GM12878 (cell line): ENCODE results near the gene NAPEPLD. TPM values are rescaled to one million over a fixed set of nuclear protein-coding genes. Genes with fewer than 3 reads are reported as not detected.
A peak's percentile ranks its signal among the peaks of the same experiment; 100 is the strongest.

Experiments
- ASH2L ChIP-seq: fragments of 300-600, 200-600 bp; sonication (generic); IDR thresholded peaks from 2 replicates; pipeline ENCODE4 v1.6.1; 2017; ENCODE audit warnings: low read depth, mild to moderate bottlenecking, borderline replicate concordance
- BCLAF1 ChIP-seq: fragments of 450-650 bp; IDR thresholded peaks from 2 replicates; pipeline ENCODE4 v1.6.1; 2017; ENCODE audit warnings: antibody characterized with exemption, mild to moderate bottlenecking, moderate library complexity
- CHD2 ChIP-seq: IDR thresholded peaks from 2 replicates; pipeline ENCODE4 v1.6.1; 2011; ENCODE audit warnings: low read depth, low read length, improper control_type of control experiment, borderline replicate concordance
- GATAD2B ChIP-seq: fragments of 450-650 bp; conservative IDR thresholded peaks from 2 replicates; pipeline ENCODE4 v1.6.1; 2017; ENCODE audit warnings: low read depth, mild to moderate bottlenecking, moderate library complexity
- HDAC6 ChIP-seq: fragments of 200-600 bp; sonication (generic); IDR thresholded peaks from one replicate; pipeline ENCODE4 v1.8.0; 2017; ENCODE audit warnings: antibody characterized with exemption; ENCODE audit not compliant: unreplicated experiment
- PAX5 ChIP-seq: IDR thresholded peaks from 2 replicates; pipeline ENCODE4 v1.6.1; 2011; ENCODE audit warnings: low read depth, low read length, borderline replicate concordance
- PAX8 ChIP-seq: fragments of 450-650 bp; IDR thresholded peaks from 2 replicates; pipeline ENCODE4 v1.6.1; 2017; ENCODE audit warnings: mild to moderate bottlenecking, moderate library complexity
- POU2F2 ChIP-seq: IDR thresholded peaks from 3 replicates; pipeline ENCODE4 v1.6.1; 2011; ENCODE audit warnings: low read depth, mild to moderate bottlenecking, low read length, borderline replicate concordance
- SMAD1 ChIP-seq: fragments of 450-650 bp; IDR thresholded peaks from 2 replicates; pipeline ENCODE4 v1.6.1; 2018; ENCODE audit warnings: mild to moderate bottlenecking, low read depth; ENCODE audit not compliant: partially characterized antibody
- SMAD5 ChIP-seq: IDR thresholded peaks from 2 replicates; pipeline ENCODE4 v1.6.1; 2016; ENCODE audit warnings: antibody characterized with exemption, low read depth
- SP1 ChIP-seq: IDR thresholded peaks from one replicate; pipeline ENCODE4 v1.6.1; 2011; ENCODE audit warnings: low read depth, low read length
- SREBF1 ChIP-seq: IDR thresholded peaks from 2 replicates; pipeline ENCODE4 v1.6.1; 2012; ENCODE audit warnings: mild to moderate bottlenecking, low read length
- STAT3 ChIP-seq: IDR thresholded peaks from 2 replicates; pipeline ENCODE4 v1.6.1; 2011; ENCODE audit warnings: low read depth, low read length, improper control_type of control experiment
- TCF12 ChIP-seq: IDR thresholded peaks from 2 replicates; pipeline ENCODE4 v1.6.1; 2011; ENCODE audit warnings: low read depth, mild to moderate bottlenecking, low read length
- polyA plus RNA-seq, 11 experiments: library from polyadenylated mRNA; depleted of rRNA in 4 of 11; unstranded in 6 of 11; stranded (reverse) in 5 of 11; fragments of >200 nt; fragmentation: Nextera tagmentation in 4 of 11; fragmentation: Illumina TruSeq in 1 of 11; extraction: Ambion mirVana in 4 of 11; extraction: Trizol in 1 of 11; gene quantifications; 1 replicate in 1 of 11; 2 replicates in 10 of 11; pipeline versions ENCODE4 v1.2.1 to v1.2.3, GENCODE V29; 2011 to 2016; ENCODE audit warnings: inconsistent platforms in 2 of 11, missing spikeins in 2 of 11, low read depth in 1 of 11
- total RNA-seq, 4 experiments: library from RNA; depleted of rRNA in 3 of 4; stranded (reverse); fragments of >200 nt in 3 of 4; fragmentation: Illumina TruSeq in 1 of 4; extraction: Trizol in 1 of 4; gene quantifications; 2 replicates each; pipeline versions ENCODE4 v1.2.1 to v1.2.3, GENCODE V29; 2013 to 2021
- TF ChIP-seq, protein P1 (sequence below): fragments of 450-650 bp; IDR thresholded peaks from 2 replicates; pipeline ENCODE4 v1.6.1; 2016; ENCODE audit warnings: mild to moderate bottlenecking, moderate library complexity, borderline replicate concordance
- TF ChIP-seq, protein P2 (sequence below): fragments of 450-650 bp; conservative IDR thresholded peaks from 2 replicates; pipeline ENCODE4 v1.6.1; 2017; ENCODE audit warnings: mild to moderate bottlenecking, moderate library complexity
- TF ChIP-seq, protein P3 (sequence below): fragments of 450-650 bp; IDR thresholded peaks from 2 replicates; pipeline ENCODE4 v1.6.1; 2017; ENCODE audit warnings: mild to moderate bottlenecking, low read depth, inconsistent platforms; ENCODE audit not compliant: poor library complexity, severe bottlenecking

The NAPEPLD gene
- total and polyA plus RNA-seq, 10 of the 15 experiments (the other 5 are each of a cell fraction or from before 2014, with no cell fraction given), result 6.0 to 16.2 (median 8.6) TPM

- TF ChIP-seq GATAD2B (no peak), HDAC6 (no peak), SMAD5 (no peak), SP1 (no peak), PAX8 (no peak), SREBF1 (no peak), ASH2L (no peak), STAT3 (no peak), TCF12 (no peak), PAX5 (no peak), POU2F2 (no peak; the same call in 2 of the 3 replicates), SMAD1 (peak; percentile 56), BCLAF1 (no peak), CHD2 (no peak)
- TF ChIP-seq, protein P1, sequence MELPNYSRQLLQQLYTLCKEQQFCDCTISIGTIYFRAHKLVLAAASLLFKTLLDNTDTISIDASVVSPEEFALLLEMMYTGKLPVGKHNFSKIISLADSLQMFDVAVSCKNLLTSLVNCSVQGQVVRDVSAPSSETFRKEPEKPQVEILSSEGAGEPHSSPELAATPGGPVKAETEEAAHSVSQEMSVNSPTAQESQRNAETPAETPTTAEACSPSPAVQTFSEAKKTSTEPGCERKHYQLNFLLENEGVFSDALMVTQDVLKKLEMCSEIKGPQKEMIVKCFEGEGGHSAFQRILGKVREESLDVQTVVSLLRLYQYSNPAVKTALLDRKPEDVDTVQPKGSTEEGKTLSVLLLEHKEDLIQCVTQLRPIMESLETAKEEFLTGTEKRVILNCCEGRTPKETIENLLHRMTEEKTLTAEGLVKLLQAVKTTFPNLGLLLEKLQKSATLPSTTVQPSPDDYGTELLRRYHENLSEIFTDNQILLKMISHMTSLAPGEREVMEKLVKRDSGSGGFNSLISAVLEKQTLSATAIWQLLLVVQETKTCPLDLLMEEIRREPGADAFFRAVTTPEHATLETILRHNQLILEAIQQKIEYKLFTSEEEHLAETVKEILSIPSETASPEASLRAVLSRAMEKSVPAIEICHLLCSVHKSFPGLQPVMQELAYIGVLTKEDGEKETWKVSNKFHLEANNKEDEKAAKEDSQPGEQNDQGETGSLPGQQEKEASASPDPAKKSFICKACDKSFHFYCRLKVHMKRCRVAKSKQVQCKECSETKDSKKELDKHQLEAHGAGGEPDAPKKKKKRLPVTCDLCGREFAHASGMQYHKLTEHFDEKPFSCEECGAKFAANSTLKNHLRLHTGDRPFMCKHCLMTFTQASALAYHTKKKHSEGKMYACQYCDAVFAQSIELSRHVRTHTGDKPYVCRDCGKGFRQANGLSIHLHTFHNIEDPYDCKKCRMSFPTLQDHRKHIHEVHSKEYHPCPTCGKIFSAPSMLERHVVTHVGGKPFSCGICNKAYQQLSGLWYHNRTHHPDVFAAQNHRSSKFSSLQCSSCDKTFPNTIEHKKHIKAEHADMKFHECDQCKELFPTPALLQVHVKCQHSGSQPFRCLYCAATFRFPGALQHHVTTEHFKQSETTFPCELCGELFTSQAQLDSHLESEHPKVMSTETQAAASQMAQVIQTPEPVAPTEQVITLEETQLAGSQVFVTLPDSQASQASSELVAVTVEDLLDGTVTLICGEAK, result no peak; the same call in 1 of the 2 replicates
- TF ChIP-seq, protein P2, sequence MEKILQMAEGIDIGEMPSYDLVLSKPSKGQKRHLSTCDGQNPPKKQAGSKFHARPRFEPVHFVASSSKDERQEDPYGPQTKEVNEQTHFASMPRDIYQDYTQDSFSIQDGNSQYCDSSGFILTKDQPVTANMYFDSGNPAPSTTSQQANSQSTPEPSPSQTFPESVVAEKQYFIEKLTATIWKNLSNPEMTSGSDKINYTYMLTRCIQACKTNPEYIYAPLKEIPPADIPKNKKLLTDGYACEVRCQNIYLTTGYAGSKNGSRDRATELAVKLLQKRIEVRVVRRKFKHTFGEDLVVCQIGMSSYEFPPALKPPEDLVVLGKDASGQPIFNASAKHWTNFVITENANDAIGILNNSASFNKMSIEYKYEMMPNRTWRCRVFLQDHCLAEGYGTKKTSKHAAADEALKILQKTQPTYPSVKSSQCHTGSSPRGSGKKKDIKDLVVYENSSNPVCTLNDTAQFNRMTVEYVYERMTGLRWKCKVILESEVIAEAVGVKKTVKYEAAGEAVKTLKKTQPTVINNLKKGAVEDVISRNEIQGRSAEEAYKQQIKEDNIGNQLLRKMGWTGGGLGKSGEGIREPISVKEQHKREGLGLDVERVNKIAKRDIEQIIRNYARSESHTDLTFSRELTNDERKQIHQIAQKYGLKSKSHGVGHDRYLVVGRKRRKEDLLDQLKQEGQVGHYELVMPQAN, result no peak
- TF ChIP-seq, protein P3, sequence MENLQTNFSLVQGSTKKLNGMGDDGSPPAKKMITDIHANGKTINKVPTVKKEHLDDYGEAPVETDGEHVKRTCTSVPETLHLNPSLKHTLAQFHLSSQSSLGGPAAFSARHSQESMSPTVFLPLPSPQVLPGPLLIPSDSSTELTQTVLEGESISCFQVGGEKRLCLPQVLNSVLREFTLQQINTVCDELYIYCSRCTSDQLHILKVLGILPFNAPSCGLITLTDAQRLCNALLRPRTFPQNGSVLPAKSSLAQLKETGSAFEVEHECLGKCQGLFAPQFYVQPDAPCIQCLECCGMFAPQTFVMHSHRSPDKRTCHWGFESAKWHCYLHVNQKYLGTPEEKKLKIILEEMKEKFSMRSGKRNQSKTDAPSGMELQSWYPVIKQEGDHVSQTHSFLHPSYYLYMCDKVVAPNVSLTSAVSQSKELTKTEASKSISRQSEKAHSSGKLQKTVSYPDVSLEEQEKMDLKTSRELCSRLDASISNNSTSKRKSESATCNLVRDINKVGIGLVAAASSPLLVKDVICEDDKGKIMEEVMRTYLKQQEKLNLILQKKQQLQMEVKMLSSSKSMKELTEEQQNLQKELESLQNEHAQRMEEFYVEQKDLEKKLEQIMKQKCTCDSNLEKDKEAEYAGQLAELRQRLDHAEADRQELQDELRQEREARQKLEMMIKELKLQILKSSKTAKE, result peak; percentile 62
These were observed 895 bp upstream of the NAPEPLD start (continued) for GRCh38 chr7:103149808-103150180.
